Measurements from ENCODE around the gene ARL6IP4. TPM values are rescaled to one million over a fixed set of nuclear protein-coding genes. Genes with fewer than 3 reads are reported as not detected.

The ARL6IP4 gene
- 204 to 252 TPM (median 235 TPM) in 5 replicates for total RNA-seq (2022; extraction: Qiagen RNA extraction)

DNA sequence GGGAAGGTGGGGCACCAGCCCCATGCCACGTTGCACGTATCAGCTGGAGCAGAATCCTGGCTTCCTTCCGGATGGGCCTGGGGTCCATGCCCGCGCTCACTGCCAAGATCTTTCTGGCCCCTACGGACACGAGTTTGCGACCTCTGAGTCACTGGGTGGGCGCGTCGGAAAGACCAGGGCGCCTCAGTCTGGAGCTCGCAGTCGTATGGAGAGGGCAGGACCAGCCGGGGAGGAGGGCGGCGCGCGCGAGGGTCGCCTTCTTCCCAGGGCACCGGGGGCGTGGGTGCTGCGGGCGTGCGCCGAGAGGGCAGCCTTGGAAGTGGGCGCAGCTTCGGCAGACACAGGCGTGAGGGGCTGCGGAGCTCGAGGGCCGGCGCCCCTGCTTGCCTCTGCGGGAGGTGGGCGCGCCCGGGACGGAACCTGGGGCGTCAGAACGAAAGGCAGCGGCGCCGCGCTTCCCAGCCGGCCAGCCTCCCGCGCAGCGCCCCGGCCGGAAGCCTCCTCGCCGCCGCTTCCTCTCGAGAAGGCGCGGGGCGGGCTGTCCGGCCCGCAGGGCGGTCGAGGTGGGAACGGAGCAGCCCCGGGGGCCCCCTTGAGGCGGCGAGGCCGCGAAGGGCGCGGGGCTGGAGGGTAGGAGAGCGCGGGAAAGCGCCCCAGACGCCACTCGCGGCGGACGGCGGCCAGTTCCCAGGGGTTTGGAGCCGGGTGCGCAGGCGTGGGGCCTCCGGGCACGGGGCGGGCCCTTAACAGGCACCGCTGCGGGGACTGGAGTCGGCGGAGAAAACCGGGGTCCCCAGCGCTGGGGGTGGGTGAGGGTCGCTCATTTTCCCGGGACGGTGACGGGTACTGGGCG is at the start of gene ARL6IP4:
TSS of gene ARL6IP4 (plus strand) at position 499 of the 853 bp plus-strand sequence. CDS start 459 bp downstream, outside the sequence.

GRCh38 chr12:122965851-122966742 is 14.4 kb upstream of the ARL6IP4 start, which contains the start of gene ABCB9:
ABCB9 (minus strand) TSS chr12:122966463; CDS start chr12:122960235, 6,228 bp downstream.

GRCh38 chr12:122974892-122975789 is 5.3 kb upstream of the ARL6IP4 start, which contains the start of gene OGFOD2:
OGFOD2 (plus strand) TSS chr12:122975244; CDS start chr12:122975252, 8 bp downstream.

Other genes with a start within 250 kb of the ARL6IP4 start
- gene HCAR1, start 249.8 kb upstream of the ARL6IP4 start, total RNA-seq (2022; extraction: Qiagen RNA extraction): 0.02 to 0.05 TPM (median 0.04 TPM) in 5 replicates
- 49.8 to 65.8 TPM (median 51.1 TPM) in 5 replicates for gene DENR, start 227.9 kb upstream of the ARL6IP4 start, total RNA-seq (2022; extraction: Qiagen RNA extraction)
- 0.03 to 0.14 TPM (median 0.06 TPM) in 5 replicates for gene CCDC62, start 206.1 kb upstream of the ARL6IP4 start, total RNA-seq (2022; extraction: Qiagen RNA extraction)
- 22.5 to 32.5 TPM (median 29.5 TPM) in 5 replicates for gene HIP1R, start 145.2 kb upstream of the ARL6IP4 start, total RNA-seq (2022; extraction: Qiagen RNA extraction)
- 26.7 to 28.8 TPM (median 28.1 TPM) in 5 replicates for gene VPS37B, start 84.6 kb upstream of the ARL6IP4 start, total RNA-seq (2022; extraction: Qiagen RNA extraction)
- gene ABCB9, start 14.2 kb upstream of the ARL6IP4 start, total RNA-seq (2022; extraction: Qiagen RNA extraction): 9.6 to 12.9 TPM (median 11.2 TPM) in 5 replicates
- 9.4 to 19.9 TPM (median 16.7 TPM) in 5 replicates for gene OGFOD2, start 5.4 kb upstream of the ARL6IP4 start, total RNA-seq (2022; extraction: Qiagen RNA extraction)
- 14.9 to 23.9 TPM (median 19.8 TPM) in 5 replicates for gene PITPNM2, start 170.4 kb downstream of the ARL6IP4 start, total RNA-seq (2022; extraction: Qiagen RNA extraction)

Measured in A549 treated with AZD2906 at 1 μM for 4 hours (cell line).